CD4-positive, alpha-beta T cell treated with Interleukin-10 for 1 hour (primary cell): ENCODE data around the gene COL26A1.
A peak's percentile ranks its signal among the peaks of the same experiment; 100 is the strongest.

Experiments used
- DNase-seq: peaks from one replicate; pipeline ENCODE4 v3.0.0-alpha.2; 2020

Gene COL26A1

DNA sequence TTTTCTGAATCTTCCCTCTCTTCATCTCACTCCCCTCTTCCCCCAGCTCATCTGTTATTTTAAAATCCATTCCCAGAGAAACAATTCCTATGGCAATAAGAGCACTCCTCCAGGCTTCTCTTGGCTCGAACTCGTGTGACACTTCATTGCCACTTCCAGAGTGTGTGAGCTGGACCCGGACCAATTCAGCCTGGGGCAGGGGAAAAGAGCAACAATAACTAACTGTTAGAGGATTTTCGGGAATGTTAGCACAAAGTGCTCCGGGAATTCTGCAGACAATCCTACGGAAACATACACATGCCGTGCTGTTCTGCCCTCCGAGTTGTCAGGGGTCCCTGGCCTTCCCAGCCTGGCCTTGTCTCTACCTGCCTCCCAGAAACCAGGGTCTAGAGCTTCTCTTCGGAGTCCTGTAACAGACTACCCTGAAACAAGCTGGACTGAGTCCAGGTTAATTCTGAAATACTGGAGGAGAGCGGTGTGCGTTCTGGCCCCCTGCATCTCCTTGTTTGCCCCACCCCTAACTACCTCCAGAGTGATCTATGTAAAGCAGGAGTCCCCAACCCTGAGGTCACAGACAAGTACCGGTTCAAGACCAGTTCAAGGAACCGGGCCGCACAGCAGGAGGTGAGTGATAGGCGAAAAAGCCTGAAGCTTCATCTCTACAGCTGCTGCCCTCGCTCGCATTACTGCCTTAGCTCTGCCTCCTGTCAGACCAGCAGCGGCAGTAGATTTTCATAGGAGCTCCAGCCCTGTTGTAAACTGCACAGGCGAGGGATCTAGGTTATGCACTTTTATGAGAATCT lies 11.3 kb downstream of the COL26A1 start:
- no peak for DNase-seq

DNA sequence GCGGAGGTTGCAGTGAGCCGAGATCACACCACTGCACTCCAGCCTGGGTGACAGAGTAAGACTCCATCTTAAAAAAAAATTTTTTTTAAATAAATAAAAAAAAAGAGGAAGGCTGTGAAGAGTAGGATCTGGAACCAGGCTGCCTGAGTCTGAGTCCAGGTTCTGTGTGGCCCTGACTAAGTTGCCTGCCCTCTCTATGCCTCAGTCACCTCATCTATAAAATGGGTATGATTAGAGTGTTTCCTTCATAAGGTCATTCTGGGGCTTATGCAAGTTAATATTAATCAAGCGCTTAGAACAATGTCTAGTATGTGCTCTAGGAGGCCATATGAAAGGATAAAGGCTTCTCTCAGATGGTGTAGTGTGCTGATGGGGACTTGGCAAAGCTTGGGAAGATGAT lies 12.3 kb downstream of the COL26A1 start:
- no peak for DNase-seq

DNA sequence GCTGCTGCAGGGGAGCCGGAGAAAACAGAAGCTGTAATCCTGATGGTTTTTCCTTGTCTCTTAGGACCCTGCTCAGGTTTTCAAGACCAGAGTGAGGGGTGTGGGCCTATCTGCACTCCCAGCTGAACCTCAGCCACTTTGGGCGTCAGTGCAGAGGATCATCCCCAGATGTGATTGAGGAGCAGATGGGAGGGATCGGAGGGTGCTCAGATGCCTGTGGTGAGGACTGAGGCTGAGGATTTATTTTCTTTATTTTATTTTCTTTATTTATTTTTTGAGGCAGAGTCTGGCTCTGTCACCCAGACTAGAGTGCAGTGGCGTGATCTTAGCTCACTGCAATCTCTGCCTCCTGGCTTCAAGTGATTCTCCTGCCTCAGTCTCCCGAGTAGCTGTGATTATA lies 13.9 kb downstream of the COL26A1 start:
- DNase-seq: no peak

DNA sequence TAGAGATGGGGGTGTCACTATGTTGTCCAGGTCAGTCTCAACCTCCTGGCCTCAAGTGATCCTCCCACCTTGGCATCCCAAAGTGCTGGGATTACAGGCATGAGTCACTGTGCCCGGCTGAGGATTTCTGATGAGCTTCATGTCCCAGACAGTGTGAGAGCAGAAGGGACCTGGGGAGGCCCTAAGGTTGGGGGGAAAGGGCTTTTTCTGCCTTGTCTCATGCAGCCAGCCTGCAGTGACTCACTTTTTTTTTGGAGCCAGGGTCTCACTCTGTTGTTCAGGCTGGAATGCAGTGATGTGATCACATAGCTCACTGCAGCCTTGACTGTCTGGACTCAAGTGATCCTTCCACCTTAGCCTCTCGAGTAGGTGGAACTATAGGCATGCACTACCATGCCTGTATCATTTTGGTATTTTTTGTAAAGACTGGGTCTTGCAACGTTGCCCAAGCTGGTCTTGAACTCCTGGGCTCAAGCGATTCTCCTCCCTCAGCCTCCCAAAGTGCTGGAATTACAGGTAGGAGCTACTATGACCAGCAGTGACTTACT lies 14.6 kb downstream of the COL26A1 start:
- no peak for DNase-seq

DNA sequence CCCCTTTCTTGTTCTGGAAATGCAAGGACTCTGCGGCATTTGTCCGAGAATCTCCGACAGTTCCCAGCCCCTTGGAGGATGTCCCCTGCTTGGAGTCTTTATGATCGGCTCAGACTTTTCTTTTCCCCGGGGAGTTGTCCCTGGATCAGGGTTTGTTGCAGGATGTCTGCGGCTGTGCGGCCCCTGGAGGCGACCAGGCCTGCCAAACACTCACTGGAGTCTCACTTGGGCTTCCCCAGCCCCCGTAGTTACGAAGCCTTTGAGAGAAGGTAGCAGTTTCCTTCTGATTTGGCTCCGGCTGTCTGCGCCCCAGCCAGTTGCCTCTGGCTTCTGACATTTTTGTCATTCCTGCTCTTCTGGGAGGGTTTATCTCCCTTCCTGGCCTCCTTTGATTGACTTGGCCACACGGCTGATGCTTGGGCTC lies 16.1 kb downstream of the COL26A1 start:
- no peak for DNase-seq

DNA sequence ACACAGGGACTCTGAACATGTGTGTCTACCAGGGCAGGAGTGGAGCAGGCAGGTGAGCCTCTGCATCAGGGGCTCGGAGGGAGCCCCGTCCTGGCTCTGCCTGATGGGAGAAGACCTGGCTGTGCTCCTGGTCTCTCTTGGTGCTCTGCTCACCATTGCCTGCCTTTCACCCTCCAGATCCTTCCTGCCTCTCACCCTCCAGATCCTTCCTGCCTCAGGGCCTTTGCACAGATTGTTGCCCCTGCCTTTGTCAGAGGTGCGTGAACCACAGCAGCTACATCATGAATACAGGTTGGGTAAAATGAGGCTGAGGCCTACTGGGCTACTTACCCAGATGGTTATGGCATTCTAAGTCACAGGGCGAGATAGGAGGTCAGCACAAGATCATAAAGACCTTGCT lies 16.6 kb downstream of the COL26A1 start:
- DNase-seq: no peak

DNA sequence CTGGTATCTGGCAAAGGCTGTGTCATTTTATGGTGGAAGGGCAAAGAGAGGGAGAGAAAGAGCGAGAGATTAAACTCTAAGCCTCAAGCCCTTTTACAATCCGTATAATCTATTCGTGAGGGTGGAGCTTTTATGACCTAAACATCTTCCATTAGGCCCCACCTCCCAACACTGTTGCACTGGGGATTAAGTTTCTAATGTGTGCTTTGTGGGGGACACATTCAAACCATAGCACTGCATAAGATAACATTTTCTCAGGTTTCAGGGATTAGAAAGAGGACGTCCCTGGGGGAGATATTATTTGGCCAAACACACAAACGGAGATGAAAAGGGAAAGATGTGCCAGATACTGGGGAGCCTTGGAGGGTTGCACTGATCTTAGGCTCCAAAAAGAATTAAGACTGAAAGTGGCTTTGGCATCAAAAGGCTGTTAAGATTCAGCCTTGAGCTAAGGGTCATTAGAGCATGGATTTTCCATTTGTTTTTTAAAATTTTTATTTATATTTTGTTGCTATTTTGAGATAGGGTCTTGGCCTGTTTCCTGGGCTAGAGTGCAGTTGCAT lies 19.0 kb downstream of the COL26A1 start:
- no peak for DNase-seq

DNA sequence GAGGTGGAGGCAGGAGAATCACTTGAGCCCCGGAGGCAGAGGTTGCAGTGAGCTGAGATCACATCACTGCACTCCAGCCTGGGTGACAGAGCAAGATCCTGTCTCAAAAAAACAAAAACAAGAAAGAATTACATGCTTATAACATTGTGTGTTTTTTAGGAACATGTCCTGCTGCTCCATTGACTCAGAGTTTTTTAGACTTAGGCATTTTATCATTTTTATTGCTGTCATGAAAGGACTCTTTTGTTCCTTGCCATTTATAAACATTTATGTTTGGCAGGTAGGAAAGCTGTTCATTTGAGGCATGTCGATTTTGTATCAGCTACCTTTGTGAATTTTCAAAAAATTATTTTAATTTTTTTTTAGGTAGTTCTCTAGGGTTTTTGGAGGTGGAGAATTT lies 20.3 kb downstream of the COL26A1 start:
- DNase-seq: no peak

DNA sequence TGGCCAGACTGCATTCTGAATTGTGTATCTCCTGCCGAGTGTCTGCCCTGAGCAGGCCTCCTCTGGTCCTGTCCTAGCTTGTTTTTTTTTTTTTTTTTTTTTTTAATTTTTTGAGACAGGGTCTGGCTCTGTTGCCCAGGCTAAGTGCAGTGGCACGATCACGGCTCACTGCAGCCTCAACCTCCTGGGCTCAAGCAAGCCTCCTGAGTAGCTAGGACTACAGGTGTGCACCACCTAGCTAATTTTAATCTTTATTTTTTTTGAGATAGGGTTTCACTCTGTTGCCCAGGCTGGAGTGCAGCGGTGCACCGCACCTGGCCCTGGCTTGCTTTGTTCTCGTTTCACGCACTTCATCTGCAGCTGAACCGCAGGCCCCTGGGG lies 23.5 kb downstream of the COL26A1 start:
- no peak for DNase-seq

DNA sequence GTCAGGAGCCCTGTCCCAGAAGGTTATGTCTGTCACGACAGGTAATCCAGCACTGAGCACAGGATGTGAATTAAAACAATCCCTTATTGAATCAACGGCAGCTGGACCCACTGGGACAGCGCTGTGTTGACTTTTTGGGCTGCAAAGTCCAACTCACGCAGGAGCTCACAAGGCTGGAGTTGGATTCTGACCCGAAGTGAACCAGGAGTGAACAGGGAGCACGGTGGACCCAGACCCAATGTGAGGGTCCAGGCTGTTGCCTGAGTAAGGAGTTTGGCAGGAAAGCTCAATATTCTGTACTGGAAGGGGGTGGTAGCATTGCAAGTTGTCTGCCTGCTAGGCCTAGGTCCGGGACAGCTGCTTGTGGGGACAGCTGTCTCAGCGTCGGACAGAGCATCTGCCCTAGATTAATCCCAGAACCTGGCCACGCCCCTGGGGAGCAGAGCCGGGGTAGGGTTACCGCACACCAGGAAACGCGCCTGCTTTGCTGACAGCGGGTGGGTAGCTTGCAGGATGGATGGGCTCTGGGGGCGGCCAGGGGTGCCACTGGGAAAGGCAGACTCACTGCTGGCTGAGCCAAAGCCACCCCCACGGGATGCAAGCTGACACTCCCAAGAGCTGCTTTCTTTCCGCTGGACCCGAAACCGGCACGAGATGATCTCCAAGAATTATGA lies 24.0 kb downstream of the COL26A1 start:
- no peak for DNase-seq

DNA sequence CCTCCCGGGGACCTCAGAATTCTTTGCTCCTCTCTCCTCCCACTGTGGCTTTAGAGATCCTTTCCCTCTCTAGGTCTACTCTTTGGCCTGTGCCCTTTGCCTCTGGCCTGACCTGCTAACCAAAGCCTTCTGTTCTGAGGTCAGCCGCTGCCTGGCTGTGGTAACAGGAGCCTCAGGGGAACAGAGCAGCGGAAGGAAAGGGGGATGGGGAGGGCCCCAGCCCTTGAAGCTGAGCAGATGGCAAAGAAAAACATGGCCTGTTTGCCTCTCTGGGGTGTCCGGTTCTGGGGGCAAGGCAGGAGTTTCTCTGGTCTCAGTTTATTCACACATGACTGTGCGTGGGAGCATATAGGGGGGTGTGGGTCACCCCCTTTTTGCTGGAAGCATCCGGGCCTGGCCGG lies 28.2 kb downstream of the COL26A1 start:
- DNase-seq: peak; percentile 21

DNA sequence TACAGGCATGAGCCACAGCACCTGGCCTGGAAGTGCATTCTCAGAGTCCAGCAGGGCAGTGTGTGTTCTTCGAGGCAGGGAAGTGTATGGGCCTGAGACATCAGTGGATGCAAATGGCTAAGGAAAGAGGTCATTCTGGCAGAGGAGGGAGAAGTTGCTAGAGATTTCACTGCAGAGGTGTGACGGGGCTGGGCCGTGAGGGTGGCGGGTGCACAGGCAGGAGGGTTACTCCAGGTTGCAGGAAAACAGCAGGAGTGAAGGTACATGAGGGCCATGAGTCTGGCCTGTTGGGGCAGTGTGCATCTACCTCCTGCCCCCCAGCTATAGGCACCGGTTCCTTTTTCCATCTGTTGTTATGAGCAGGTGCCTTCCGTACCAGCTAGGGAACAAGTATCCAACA lies 29.3 kb downstream of the COL26A1 start:
- DNase-seq: no peak

DNA sequence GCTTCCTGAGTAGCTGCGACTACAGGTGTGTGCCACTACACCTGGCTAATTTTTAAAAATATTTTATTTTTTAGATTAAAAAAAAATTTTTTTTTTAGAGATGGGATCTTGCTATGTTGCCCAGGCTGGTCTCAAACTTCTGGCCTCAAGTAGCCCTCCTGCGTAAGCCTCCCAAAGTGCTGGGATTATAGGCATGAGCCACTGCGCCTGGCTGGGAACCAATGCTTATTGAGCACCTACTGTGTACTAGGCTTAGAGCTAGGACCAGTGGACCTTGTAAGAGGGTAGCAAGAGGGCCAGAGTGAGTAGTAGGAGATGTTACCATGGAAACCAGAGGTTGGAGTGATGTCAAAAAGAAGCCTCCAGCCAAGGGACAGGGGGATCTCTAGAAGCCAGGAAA lies 31.2 kb downstream of the COL26A1 start:
- no peak for DNase-seq

DNA sequence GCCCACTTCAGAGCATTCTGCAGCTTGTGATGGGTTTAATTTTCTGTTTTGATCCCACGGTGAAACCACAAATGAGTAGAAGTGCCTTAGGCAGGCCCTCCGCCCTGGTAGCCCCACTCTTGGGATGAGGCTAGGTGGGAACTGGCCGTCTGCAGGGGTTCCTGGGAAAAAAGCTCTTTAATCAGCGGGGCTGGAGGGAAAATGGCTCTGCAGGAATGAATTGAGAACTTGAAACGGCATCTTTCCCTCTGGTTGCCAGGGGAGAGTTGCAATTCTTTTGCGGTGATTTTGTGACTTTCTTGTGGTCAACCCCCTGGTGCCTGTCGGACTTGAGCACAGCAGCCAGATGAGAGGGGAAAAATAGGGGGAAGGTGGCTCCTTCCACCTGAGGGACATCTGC lies 32.7 kb downstream of the COL26A1 start:
- no peak for DNase-seq

DNA sequence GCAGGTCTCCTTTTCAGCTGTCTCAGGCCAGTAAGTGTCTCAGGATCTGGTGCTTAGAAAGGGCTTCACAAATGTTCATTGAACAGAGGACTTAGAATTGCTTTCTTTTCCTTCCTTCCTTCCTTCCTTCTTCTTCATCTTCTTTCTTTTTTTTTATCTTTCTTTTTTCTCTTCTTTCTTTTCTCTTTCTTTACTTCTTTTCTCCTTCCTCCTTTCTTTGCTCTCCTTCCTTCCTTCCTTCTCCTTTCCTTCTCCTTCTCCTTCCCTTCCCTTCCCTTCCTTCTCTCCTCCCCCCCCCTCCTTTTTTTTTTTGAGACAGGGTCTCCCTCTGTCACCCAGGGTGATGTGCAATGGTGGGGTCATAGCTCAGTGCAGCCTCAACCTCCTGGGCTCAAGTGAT lies 34.6 kb downstream of the COL26A1 start:
- DNase-seq: no peak

DNA sequence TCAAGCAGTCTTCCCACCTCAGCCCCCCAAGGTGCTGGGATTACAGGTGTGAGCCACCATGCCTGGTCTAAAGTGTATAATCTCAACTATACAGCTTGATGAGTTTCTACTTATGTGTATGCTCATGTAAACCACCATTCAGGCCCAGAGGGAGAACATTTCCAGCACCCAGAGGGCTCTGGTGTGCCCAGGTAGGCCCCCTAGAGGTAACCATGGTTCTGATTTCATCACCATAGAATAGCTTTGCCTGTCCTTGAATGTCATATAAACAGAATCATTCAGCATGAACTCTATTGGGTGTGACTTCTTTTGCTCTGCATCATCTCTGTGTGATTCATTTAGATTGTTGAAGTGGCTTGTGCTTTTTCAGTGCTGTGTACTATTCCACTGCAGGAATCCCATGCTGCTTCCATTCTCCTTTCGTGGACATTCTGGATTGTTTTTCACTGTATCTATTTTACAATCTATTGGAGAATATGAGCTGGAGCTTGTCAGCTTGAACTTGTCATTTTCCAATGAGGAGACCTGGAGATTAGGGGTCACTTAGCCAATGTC lies 35.2 kb downstream of the COL26A1 start:
- no peak for DNase-seq

DNA sequence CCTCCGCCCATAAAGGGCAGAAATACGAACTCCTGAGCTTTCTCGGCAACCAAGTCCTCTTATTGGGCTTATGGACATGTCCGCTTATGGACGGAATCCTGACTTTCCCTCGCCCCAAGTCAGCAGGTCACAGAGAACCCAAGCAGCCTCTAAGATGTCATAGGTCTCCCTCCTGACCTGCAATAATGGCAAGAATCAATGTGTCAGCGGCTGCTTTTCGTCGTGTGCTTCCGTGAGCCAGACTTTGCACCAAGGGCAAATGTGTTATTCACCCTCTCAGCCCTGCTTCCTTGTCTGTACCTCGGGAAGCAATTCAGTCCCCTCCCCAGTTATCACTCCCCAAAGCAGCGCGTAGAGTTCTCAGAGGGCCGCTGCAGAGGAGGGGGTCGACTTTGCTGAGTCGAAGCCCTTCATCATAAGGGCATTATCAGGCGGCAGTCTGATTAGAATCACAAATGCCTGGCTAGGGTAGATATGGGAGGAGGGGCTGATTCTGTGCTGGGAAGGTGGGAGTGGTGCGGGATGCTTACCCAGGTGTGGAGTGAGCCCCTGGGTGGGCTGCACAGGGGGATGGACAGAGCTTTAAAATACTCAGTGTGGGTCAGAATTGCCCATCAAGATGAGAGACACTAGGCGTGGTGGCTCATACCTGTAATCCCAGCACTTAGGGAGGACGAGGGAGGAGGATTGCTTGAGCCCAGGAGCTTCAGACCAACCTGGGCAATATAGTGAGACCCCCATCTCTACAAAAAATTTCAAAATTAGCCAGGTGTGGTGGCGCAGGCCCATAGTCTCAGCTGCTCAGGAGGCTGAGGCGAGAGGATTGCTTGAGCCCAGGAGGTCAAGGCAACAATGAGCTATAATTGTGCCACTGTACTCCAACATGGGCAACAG lies 36.0 kb downstream of the COL26A1 start:
- no peak for DNase-seq

DNA sequence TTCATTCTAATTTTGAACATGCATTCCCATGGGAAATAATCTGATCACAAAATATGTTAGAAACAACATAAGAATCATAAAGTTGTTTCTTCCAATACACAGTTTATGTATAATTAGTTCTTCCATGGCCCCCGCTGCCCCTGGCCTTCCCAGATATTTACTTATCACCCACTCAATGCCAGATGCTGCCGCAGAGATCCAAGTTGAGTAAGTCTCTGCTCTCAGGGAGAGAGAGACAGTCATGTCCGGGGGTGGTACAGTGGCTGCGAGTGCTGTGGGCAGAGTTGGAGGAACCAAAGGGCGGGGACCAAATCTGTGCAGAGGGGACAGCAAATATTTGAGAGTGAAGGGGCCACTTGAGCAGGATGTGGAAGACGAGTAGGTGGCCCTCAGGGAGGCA lies 37.1 kb downstream of the COL26A1 start:
- no peak for DNase-seq

DNA sequence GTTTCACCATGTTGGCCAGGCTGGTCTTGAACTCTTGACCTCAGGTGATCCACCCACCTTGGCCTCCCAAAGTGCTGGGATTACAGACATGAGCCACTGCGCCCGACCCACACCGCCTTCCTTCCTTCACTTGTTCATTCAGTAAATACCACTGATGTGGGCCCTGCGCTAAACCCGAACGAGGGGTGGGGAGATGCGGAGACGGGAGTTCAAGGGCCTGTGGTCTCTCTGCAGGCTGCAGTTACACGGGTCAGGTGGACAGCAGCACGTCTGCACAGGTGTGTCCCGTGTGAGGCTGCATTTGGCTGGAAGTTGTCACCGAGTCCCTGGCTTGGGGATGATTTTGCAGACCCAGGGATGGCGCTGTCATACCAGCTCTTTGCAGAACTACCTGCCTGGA lies 38.1 kb downstream of the COL26A1 start:
- DNase-seq: no peak

DNA sequence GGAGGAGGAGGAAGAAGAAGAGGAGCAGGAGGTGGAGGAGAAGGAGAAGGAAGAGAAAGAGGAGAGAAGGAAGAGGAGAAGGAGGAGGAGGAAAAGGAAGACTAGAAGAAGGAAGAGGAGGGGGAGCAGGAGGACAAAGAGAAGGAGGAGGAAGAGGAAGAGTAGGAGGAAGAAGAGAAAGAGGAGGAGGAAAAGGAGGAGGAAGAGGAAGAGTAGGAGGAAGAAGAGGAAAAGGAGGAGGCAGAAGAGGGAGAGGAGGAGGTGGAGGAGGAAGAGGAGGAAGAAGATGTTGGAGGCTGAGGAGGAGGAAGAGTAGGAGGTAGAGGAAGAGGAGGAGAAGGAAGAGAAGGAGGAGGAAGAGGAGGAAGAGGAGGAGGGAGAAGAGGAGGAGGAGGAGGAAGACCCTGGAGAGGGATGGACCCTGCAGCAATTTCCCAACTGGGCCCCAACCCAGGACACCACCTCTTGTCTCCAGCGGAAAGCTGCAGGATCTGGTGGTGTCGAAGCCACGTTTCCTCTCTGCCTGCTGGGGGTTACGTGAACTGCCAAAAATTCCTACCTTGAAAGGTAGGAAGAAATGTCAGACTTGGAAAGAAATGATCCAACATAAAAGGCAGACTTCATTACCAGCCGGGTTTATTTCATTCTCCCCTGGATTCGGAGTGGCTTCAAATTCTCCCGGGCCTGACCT lies 38.9 kb downstream of the COL26A1 start:
- DNase-seq: no peak

DNA sequence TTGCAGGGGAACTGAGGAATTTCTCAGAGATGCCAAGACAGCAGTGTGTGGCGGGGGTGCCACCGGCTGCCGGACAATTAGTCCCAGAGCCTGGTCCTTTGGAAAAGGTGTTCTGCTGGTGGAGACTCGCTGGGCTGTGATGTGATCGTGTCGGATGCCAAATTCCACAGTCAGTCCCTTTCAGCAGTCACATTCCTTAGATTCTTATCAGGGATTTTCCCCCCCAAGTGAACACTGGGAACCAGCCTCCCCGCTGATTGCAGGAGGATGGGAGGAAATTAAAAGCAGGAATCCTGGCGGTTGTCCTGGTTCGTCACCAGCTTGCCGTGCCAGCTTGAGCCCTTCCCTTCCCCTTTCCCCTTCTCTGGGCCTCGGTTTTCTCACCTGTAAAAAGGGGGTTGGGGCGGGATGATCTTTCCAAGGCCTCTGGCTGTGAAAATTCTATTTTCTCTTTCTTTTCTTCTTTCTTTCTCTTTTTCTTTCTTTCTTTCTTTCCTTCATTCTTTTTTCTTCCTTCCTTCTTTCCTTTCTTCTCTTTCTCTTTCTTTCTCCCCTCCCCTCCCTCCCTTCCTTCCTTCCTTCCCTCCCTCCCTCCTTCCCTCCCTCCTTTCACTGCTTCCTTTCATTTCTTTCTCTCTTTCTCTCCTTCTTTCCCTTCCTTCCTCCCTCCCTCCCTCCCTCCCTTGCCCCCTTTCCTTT lies 39.6 kb downstream of the COL26A1 start:
- no peak for DNase-seq
